GM10266 (cell line): ENCODE results near the gene PCNX2.
"Not testable (repeated sequence)": the region's sequence is repeated elsewhere in the genome, so short reads cannot be mapped to it uniquely, and the experiment has no call there.

Experiments
- DNase-seq: peaks from one replicate; pipeline ENCODE4 v3.0.0; 2012; ENCODE audit errors: extremely low spot score
- CTCF ChIP-seq: IDR thresholded peaks from 2 replicates; pipeline ENCODE4 v1.5.1; 2012; ENCODE audit warnings: mild to moderate bottlenecking, low read depth; ENCODE audit not compliant: control insufficient read depth, insufficient read depth; ENCODE audit errors: missing control alignments

Gene PCNX2

GRCh38 chr1:233114860-233115259 lies 180.7 kb downstream of the PCNX2 start:
- DNase-seq = no peak
- TF ChIP-seq CTCF = no peak

- DNase-seq = no peak
- no peak for TF ChIP-seq CTCF
Measured at GRCh38 chr1:233114159-233114558, 181.4 kb downstream of the PCNX2 start.

GRCh38 chr1:233113009-233113879 lies 182.3 kb downstream of the PCNX2 start:
- no peak for DNase-seq
- TF ChIP-seq CTCF = no peak

GRCh38 chr1:233112186-233113008 lies 183.1 kb downstream of the PCNX2 start:
- no peak for DNase-seq
- no peak for TF ChIP-seq CTCF

- DNase-seq = no peak
- no peak for TF ChIP-seq CTCF
Measured at GRCh38 chr1:233111731-233112130, 183.8 kb downstream of the PCNX2 start.

- no peak for TF ChIP-seq CTCF
- DNase-seq = no peak
Measured at GRCh38 chr1:233109096-233109495, 186.4 kb downstream of the PCNX2 start.

- DNase-seq = not testable (repeated sequence)
Measured at GRCh38 chr1:233107716-233108130, 187.8 kb downstream of the PCNX2 start.
